HEK293 (cell line): ENCODE results near the gene RPL19.

Experiments used
- HOXC10 ChIP-seq: sonication (generic); formaldehyde crosslinking; IDR thresholded peaks from 2 replicates; pipeline ENCODE4 v1.8.1; 2023; ENCODE audit warnings: mild to moderate bottlenecking, missing genetic modification reagents
- PRDM2 ChIP-seq: fragments of 450-650 bp; formaldehyde crosslinking; IDR thresholded peaks from 2 replicates; pipeline ENCODE4 v1.5.1; 2016; ENCODE audit warnings: missing biosample characterization, missing genetic modification characterization, borderline replicate concordance
- ZBTB10 ChIP-seq: fragments of 450-650 bp; formaldehyde crosslinking; IDR thresholded peaks from 2 replicates; pipeline ENCODE4 v1.5.1; 2016; ENCODE audit warnings: missing biosample characterization, missing genetic modification characterization
- ZNF10 ChIP-seq: fragments of 450-650 bp; formaldehyde crosslinking; IDR thresholded peaks from 2 replicates; pipeline ENCODE4 v1.5.1; 2017; ENCODE audit warnings: missing biosample characterization, missing genetic modification characterization
- ZNF148 ChIP-seq: fragments of 450-650 bp; formaldehyde crosslinking; IDR thresholded peaks from 2 replicates; pipeline ENCODE4 v1.5.0; 2017; ENCODE audit warnings: missing biosample characterization, missing genetic modification characterization, borderline replicate concordance
- ZNF416 ChIP-seq: fragments of 450-650 bp; formaldehyde crosslinking; IDR thresholded peaks from 2 replicates; pipeline ENCODE4 v1.5.1; 2016; ENCODE audit warnings: missing biosample characterization, missing genetic modification characterization
- ZNF558 ChIP-seq: fragments of 450-650 bp; formaldehyde crosslinking; IDR thresholded peaks from 2 replicates; pipeline ENCODE4 v1.5.1; 2016; ENCODE audit warnings: missing biosample characterization, missing genetic modification characterization
- ZNF596 ChIP-seq: fragments of 450-650 bp; IDR thresholded peaks from 2 replicates; pipeline ENCODE4 v1.5.0; 2018; ENCODE audit warnings: missing biosample characterization, mild to moderate bottlenecking, missing genetic modification characterization, moderate library complexity
- ZNF626 ChIP-seq: fragments of 450-650 bp; sonication (Bioruptor Pico); formaldehyde crosslinking; IDR thresholded peaks from 2 replicates; pipeline ENCODE4 v1.5.1; 2018; ENCODE audit warnings: missing biosample characterization, missing genetic modification characterization, inconsistent platforms
- ZNF658 ChIP-seq: fragments of 450-650 bp; formaldehyde crosslinking; IDR thresholded peaks from 2 replicates; pipeline ENCODE4; 2016; ENCODE audit warnings: missing biosample characterization, missing genetic modification characterization
- ZNF670 ChIP-seq: fragments of 450-650 bp; formaldehyde crosslinking; IDR thresholded peaks from 2 replicates; pipeline ENCODE4 v1.5.1; 2016; ENCODE audit warnings: missing biosample characterization, missing genetic modification characterization, low read depth
- ZNF677 ChIP-seq: fragments of 450-650 bp; IDR thresholded peaks from 2 replicates; pipeline ENCODE4 v1.5.0; 2018; ENCODE audit warnings: missing biosample characterization, mild to moderate bottlenecking, missing genetic modification characterization, moderate library complexity
- ZNF791 ChIP-seq: fragments of 450-650 bp; formaldehyde crosslinking; IDR thresholded peaks from 2 replicates; pipeline ENCODE4 v1.5.1; 2016; ENCODE audit warnings: missing biosample characterization, missing genetic modification characterization
- ZSCAN4 ChIP-seq: fragments of 450-650 bp; formaldehyde crosslinking; IDR thresholded peaks from 2 replicates; pipeline ENCODE4 v1.5.1; 2017; ENCODE audit warnings: missing biosample characterization, missing genetic modification characterization
- TF ChIP-seq, protein P1 (sequence below): fragments of 450-650 bp; formaldehyde crosslinking; IDR thresholded peaks from 2 replicates; pipeline ENCODE4 v1.5.1; 2016; ENCODE audit warnings: missing biosample characterization, missing genetic modification characterization

The RPL19 gene

GRCh38 chr17:39238311-39238972 lies 38.4 kb downstream of the RPL19 start (continued):
- TF ChIP-seq PRDM2 (tag by site-specific recombination), result no peak
- TF ChIP-seq ZNF626 (tag by site-specific recombination), result no peak
- no peak for TF ChIP-seq ZNF596 (tag by site-specific recombination)
- TF ChIP-seq HOXC10 (CRISPR knock-in tag), result no peak
- no peak for TF ChIP-seq ZNF416 (tag by site-specific recombination)
- no peak for TF ChIP-seq ZSCAN4 (tag by site-specific recombination)
- TF ChIP-seq ZNF558, result no peak
- TF ChIP-seq ZNF658 (tag by site-specific recombination), result no peak
- no peak for TF ChIP-seq ZNF670 (tag by site-specific recombination)
- TF ChIP-seq ZNF10 (tag by site-specific recombination), result no peak
- TF ChIP-seq ZNF677 (tag by site-specific recombination), result no peak
- peak; percentile 62; the same call in 1 of the 2 replicates for TF ChIP-seq ZBTB10 (tag by site-specific recombination)
- TF ChIP-seq, protein P1, sequence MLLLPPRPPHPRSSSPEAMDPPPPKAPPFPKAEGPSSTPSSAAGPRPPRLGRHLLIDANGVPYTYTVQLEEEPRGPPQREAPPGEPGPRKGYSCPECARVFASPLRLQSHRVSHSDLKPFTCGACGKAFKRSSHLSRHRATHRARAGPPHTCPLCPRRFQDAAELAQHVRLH, result no peak
- no peak for TF ChIP-seq ZNF148 (tag by site-specific recombination)
- TF ChIP-seq ZNF791, result no peak
